BLaER1 treated with 17β-estradiol and CSF1 and Interleukin-3, amounts not matched to agents 10 nM and 100 nM (cell line): ENCODE results near the gene SPDYE2B.
"Not testable (repeated sequence)": the region's sequence is repeated elsewhere in the genome, so short reads cannot be mapped to it uniquely, and the experiment has no call there.

Experiments used
- H3K27ac ChIP-seq, 11 experiments: shearing (Covaris generic); formaldehyde crosslinking; 2 replicates each; pipeline ENCODE4 v1.8.1; 2022
- H3K27me3 ChIP-seq, 11 experiments: shearing (Covaris generic); formaldehyde crosslinking; 2 replicates each; pipeline ENCODE4 v1.8.1; 2022
- H3K36me3 ChIP-seq, 11 experiments: shearing (Covaris generic); formaldehyde crosslinking; 2 replicates each; pipeline ENCODE4 v1.8.1; 2022
- H3K4me1 ChIP-seq, 10 experiments: shearing (Covaris generic); formaldehyde crosslinking; 2 replicates each; pipeline ENCODE4 v1.8.1; 2022
- H3K4me2 ChIP-seq, 11 experiments: shearing (Covaris generic); formaldehyde crosslinking; 2 replicates each; pipeline ENCODE4 v1.8.1; 2022
- H3K4me3 ChIP-seq, 10 experiments: shearing (Covaris generic); formaldehyde crosslinking; 2 replicates each; pipeline ENCODE4 v1.8.1; 2022
- H3K9ac ChIP-seq, 11 experiments: shearing (Covaris generic); formaldehyde crosslinking; 2 replicates each; pipeline ENCODE4 v1.8.1; 2022
- H3K9me3 ChIP-seq, 11 experiments: shearing (Covaris generic); formaldehyde crosslinking; replicated peaks in 1 of 11; 2 replicates each; pipeline ENCODE4 v1.8.1; 2022
- H4K20me1 ChIP-seq, 11 experiments: shearing (Covaris generic); formaldehyde crosslinking; 2 replicates each; pipeline ENCODE4 v1.8.1; 2022

The SPDYE2B gene, protein sequence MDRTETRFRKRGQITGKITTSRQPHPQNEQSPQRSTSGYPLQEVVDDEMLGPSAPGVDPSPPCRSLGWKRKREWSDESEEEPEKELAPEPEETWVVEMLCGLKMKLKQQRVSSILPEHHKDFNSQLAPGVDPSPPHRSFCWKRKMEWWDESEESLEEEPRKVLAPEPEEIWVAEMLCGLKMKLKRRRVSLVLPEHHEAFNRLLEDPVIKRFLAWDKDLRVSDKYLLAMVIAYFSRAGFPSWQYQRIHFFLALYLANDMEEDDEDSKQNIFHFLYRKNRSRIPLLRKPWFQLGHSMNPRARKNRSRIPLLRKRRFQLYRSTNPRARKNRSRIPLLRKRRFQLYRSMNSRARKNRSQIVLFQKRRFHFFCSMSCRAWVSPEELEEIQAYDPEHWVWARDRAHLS

DNA sequence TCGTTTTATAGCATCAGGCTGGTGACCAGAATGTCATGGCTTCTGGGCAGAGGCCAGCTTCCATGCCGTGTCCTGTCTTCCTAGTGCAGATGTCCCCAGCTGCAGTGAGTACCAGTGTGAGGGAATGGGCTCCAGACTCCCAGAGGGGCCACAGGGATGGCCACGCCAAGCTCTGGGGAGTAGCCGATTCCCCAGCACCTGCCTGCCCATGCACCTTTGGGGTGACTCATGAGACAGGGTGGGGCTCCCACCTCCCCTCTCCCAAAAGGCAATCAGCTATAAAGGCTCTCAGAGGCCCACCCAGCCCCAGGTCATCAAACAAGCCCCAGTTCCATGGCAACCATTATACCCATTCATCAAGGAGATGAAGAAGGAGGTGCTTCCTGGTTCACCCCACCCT lies at the start of gene SPDYE2B:
Gene SPDYE2B (plus strand): TSS at position 396 of the 400 bp plus-strand sequence. CDS start 2,030 bp downstream, outside the sequence.
- not testable (repeated sequence) for H3K4me1 ChIP-seq, H3K36me3 ChIP-seq, H3K9me3 ChIP-seq, H4K20me1 ChIP-seq, H3K9ac ChIP-seq, H3K4me3 ChIP-seq, H3K4me2 ChIP-seq, H3K27me3 ChIP-seq, H3K27ac ChIP-seq

DNA sequence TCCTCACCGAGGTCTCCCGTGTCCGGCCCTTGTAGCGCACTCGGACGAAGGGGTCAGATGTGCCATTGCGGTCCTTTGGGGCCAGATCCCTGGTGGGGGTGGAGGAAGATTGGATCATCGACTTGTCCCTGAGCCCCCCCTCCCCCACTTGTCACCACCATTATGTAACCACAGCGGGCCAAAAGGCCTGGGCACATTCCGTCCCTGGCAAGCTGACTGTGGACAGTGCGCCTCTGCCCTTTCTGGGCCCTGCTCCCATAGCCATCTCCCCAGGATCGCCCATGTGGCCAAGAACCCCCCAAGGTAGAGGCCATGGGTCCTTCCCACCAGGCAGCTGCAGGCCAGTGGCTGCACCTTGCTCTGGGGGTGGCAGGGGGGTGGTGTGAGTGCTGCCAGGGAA lies 47.8 kb upstream of the SPDYE2B start:
- not testable (repeated sequence) for H3K27ac ChIP-seq, H3K4me3 ChIP-seq, H3K4me1 ChIP-seq, H3K4me2 ChIP-seq, H4K20me1 ChIP-seq, H3K27me3 ChIP-seq, H3K9me3 ChIP-seq, H3K36me3 ChIP-seq, H3K9ac ChIP-seq

DNA sequence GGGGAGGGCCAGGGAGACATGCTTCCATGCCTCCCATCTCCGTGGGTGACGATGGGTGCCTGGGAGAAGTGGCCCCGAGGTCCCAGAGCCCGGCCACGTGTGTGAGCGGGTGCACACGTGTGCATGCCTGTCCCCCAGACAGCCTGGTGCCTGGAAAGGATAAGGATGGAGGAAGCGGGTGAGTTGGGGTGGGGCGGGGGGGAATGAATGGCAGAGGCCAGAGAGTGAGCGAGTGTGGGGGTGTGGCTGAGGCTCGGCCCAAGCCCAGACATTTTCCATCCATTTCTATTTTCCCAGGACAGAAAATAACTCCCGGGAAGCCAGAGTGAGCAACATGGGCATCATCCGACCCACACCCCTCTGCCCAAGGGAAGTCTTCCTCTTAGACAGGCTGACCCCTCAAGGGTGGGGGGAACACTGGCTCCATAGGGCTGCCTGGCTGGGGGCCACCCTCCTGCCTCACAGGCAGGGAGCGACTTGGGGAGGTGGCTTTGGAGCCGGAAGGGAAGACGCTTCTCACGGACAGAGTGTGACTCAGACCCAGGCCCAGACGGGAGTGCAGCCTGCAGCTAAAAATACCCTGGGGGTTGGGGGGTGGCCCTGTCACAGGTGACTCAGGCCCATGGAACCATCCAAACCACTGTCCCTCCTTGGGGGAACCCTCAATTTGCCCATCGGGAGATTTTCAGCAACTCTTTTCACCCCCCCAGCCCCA lies 45.5 kb upstream of the SPDYE2B start:
- H3K27ac ChIP-seq, H3K4me2 ChIP-seq, H4K20me1 ChIP-seq, H3K9ac ChIP-seq, H3K36me3 ChIP-seq, H3K4me1 ChIP-seq, H3K4me3 ChIP-seq, H3K27me3 ChIP-seq, H3K9me3 ChIP-seq: not testable (repeated sequence)

DNA sequence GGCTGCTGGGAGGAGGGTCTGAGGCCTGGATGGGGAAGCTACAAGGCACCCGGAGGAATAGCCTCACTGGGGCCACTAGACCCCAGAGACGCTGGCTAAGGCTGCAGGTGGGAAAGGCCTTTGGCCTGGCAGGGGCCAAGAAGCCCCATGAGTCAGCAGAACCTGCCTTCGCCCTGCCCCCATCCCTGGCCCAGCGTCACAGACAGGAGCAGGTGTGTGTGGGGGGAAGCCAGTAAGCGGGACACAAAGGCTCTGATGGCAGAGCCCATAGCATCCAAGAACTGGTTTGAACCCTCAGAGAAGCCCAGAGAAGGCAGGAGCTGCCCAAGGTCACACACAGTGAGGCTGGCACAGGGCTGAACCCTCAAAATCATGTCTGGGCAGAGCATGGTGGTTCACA lies 43.3 kb upstream of the SPDYE2B start:
- not testable (repeated sequence) for H3K27ac ChIP-seq, H3K9me3 ChIP-seq, H3K9ac ChIP-seq, H3K4me3 ChIP-seq, H3K4me1 ChIP-seq, H3K36me3 ChIP-seq, H3K4me2 ChIP-seq, H4K20me1 ChIP-seq, H3K27me3 ChIP-seq

DNA sequence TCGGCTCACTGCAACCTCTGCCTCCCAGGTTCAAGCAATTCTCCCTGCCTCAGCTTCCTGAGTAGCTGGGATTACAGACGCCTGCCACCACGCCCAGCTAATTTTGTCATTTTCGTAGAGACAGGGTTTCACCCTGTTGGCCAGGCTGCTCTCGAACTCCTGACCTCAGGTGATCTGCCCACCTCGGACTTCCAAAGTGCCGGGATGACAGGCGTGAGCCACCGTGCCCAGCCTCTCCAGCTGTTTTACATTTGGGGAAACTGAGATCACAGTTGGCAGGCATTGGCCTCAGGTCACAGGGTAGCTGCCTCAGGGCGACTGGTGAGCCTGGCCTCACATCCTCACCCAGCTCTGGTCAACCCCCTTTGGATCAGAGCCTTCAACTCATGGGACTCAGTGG lies 40.4 kb upstream of the SPDYE2B start:
- H3K27ac ChIP-seq, H3K4me3 ChIP-seq: not testable (repeated sequence)

DNA sequence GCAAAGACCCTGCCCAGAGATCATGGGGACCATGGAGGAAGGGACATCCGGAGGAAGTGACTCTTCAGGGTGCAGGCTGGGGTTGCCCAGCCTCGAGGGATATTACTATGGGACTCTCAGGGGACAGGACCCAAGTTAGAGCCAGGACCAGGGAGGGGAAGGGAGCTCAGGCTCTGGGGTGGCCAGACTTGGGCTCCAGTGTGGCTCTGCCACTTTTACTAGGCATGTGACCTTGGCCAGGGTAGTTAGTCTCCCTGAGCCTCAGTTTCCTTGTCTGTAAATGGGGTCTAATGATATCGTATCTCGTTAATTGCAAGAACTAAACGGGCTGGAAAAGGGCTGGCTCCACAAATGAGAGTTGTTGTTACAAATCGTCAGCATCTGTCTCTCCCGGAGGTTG lies 39.7 kb upstream of the SPDYE2B start:
- H3K4me1 ChIP-seq, result peaks cover 3 to 13% (median 8%) of the 10 kb centered on the region in 10 experiments; a peak in 10 of 20 replicates
- H3K27ac ChIP-seq, H3K9me3 ChIP-seq, H3K36me3 ChIP-seq, H3K4me3 ChIP-seq, H4K20me1 ChIP-seq, H3K27me3 ChIP-seq, H3K9ac ChIP-seq: not testable (repeated sequence)
- peak overlapping the region in 2 of 11 experiments; percentile 55 to 64; a peak in 4 of 22 replicates for H3K4me2 ChIP-seq

More for the DNA sequence above, 40.4 kb upstream of the SPDYE2B start:
- H3K9ac ChIP-seq, H3K9me3 ChIP-seq, H3K27me3 ChIP-seq, H4K20me1 ChIP-seq, H3K36me3 ChIP-seq, H3K4me2 ChIP-seq: not testable (repeated sequence)
- H3K4me1 ChIP-seq, result peaks cover 3 to 13% (median 8%) of the 10 kb centered on the region in 10 experiments; a peak in 10 of 20 replicates

DNA sequence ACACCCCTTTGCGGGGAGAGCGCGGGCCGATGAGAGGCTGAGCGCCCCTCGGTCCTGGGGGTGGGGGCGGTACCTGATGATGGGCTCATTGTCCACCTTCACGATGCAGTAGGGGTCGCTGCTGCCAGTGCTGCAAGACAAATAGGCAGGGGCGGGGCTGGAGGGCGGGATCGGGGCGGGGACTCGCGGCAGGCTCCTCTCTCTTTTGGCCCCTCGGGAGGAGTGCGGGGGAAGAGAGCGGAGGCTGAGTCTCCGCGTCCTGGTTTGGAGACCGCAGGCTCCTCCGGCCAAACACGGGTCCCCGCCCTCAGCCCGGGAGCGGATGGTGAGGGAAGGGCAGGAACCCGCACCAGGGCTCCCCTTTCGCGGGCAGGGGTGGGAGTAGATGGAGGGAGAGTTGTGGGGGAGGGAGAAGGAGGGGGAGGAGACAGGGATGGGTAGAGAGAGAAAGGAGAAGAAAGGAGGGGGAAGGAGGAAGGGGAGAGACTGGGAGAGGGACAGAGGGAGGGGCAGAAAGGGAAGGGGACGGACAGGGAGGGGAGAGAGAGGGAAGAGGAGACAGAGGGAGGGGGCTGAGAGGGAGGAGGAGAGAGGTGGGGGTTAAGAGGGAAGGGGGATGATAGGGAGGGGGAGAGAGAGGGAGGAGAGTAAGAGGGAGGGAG lies 39.0 kb upstream of the SPDYE2B start:
- not testable (repeated sequence) for H3K9ac ChIP-seq, H3K4me3 ChIP-seq, H3K4me2 ChIP-seq, H4K20me1 ChIP-seq, H3K27ac ChIP-seq, H3K9me3 ChIP-seq, H3K36me3 ChIP-seq, H3K27me3 ChIP-seq
- peaks cover 3 to 13% (median 8%) of the 10 kb centered on the region in 10 experiments; a peak in 10 of 20 replicates for H3K4me1 ChIP-seq

DNA sequence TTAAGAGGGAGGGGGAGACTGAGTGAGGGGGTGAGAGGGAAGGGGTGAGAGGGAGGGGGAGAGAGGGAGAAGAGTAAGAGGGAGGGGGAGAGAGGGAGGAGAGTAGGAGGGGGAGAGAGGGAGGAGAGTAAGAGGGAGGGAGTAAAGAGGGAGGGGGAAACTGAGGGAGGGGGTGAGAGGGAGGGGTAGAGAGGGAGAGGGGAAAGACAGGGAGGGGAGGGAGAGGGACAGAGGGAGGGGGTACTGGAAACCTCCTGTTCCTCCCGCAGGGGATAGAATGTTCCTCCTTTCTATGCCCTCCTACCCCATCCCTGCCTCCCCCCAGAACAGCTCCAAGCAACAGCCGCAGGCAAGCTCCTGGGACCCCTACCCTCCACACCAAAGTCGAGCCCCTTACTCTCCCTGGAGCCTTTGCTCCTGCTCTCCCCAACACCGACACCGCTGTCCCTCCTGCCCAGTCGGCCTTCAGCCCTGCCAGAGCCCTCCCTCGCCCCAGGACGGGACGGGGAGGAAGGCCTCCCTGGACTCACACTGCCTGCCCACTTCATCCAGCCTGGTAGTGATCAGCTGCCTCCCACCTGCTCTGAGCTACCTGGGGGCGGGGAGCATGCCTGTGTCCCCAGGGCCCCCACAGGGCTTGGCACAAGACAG lies 38.3 kb upstream of the SPDYE2B start:
- peaks cover 3 to 13% (median 8%) of the 10 kb centered on the region in 10 experiments; a peak in 10 of 20 replicates for H3K4me1 ChIP-seq
- H3K9me3 ChIP-seq, H4K20me1 ChIP-seq, H3K27me3 ChIP-seq, H3K36me3 ChIP-seq: not testable (repeated sequence)
- H3K4me3 ChIP-seq, result peak overlapping the region in 1 of 10 experiments; percentile 26; a peak in 1 of 20 replicates
- peak overlapping the region in 9 of 11 experiments; percentile 46 to 80 (median 56); a peak in 12 of 22 replicates for H3K4me2 ChIP-seq
- peak overlapping the region in 2 of 11 experiments; percentile 43 to 64; a peak in 2 of 22 replicates for H3K9ac ChIP-seq
- peak overlapping the region in 9 of 11 experiments; percentile 51 to 70 (median 64); a peak in 12 of 22 replicates for H3K27ac ChIP-seq

DNA sequence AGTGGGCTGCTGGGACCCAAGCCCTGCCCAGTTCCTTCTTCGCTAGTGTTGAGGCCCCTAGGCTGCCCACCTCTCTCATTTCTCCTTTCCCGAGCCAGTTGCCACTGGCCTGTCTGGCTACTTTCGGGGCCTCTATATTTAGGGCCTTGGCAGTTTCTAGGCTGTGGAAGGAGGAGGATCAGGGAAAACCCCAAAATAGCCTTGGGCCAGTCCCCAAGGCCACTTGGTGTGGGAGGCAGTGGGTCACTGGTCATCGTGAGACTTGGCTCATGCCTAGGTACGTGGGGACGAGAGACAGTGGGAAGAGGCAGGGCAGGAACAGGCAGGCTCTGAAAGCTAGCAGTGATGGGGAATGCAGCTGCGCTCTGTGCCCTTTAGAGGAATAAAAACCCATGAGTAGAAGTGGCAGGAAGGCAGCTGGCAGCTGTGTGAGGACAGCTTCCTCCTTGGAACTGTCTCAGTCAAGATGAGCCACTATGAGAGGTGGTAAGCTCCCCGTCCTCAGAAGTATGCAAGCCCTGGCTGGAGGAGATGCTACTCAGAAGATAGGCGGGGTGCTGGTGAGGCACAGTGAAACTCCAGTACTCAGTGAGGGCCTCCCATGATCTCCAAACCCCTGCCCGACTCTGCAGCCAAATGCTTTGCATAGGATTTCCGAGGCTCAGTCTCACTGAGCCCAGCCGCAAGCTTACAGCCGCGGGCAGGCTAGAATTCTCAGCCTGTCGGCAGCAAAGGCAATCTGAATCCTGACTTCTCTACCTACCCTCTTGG lies 36.4 kb upstream of the SPDYE2B start:
- not testable (repeated sequence) for H3K4me3 ChIP-seq, H3K9me3 ChIP-seq, H3K27me3 ChIP-seq, H3K36me3 ChIP-seq, H3K9ac ChIP-seq, H4K20me1 ChIP-seq
- Histone ChIP-seq H3K4me1 (peaks cover 3 to 13% (median 8%) of the 10 kb centered on the region in 10 experiments; a peak in 10 of 20 replicates), H3K27ac (peak overlapping the region in 8 of 11 experiments; percentile 38 to 61 (median 48); a peak in 7 of 22 replicates), H3K4me2 (peak overlapping the region in 4 of 11 experiments; percentile 41 to 60 (median 48); a peak in 5 of 22 replicates)

DNA sequence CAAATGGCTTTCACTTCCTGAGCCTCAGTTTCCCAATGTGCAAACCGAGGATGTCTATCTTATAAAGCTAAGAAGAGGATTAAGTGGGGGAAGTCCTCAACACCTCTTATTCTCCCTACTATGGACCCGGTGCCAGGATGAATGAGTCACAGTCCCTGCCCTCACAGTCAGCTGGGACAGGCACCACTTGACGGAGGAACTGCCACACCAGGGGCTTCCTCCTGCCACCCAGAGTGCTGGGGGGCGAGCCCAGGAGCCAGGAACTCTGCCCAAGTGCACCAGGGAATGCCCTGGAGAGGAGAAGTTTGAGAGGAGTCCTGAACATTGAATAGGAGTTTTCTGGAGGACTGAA lies 35.8 kb upstream of the SPDYE2B start:
- H3K27me3 ChIP-seq, H3K4me2 ChIP-seq, H3K9ac ChIP-seq, H3K9me3 ChIP-seq, H3K27ac ChIP-seq, H3K4me3 ChIP-seq, H3K36me3 ChIP-seq, H4K20me1 ChIP-seq: not testable (repeated sequence)
- peaks cover 3 to 13% (median 8%) of the 10 kb centered on the region in 10 experiments; a peak in 10 of 20 replicates for H3K4me1 ChIP-seq

DNA sequence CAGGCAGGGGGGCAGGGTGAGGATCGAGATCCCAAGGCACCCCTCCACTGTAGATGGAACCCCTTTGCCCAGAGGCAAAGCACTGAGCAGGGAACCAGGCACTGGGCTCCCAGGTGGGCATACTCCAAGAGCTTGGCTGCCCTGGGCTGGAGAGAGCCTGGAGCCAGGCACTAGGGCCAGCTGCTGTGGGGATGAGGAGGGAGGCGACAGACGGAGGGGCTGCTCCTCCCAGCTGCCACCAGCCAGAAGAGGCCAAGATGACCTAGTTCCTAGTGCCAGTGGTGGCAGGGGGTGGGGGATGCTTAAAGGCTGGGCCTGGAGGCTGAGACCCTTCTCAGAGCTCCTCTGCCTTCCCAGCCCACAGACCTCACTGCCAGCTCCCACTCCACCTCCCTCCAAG lies 35.2 kb upstream of the SPDYE2B start:
- H4K20me1 ChIP-seq, H3K27me3 ChIP-seq, H3K9ac ChIP-seq, H3K9me3 ChIP-seq, H3K4me2 ChIP-seq, H3K27ac ChIP-seq, H3K4me3 ChIP-seq, H3K36me3 ChIP-seq: not testable (repeated sequence)
- H3K4me1 ChIP-seq, result peaks cover 3 to 13% (median 8%) of the 10 kb centered on the region in 10 experiments; a peak in 10 of 20 replicates

DNA sequence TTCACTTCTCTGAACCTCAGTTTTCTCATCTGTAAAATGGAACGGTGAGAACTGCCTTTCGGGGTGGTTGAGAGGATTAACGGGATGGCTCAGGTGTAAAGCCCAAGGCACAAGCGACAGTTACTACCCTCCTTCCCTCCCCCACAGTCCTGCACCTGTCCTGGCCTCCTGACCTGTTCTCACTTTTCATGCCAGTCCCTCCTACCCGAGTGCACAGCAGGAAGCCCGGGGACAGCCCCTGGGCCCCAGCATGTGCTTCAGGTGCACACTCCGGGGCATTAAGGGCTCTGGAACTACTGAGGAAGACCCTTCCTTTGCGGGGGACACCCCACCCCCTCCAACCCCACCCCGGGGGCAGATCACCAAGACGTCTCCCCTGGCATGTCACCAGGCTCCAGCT lies 34.2 kb upstream of the SPDYE2B start:
- not testable (repeated sequence) for H3K27me3 ChIP-seq, H3K4me2 ChIP-seq

More for the DNA sequence above, 34.2 kb upstream of the SPDYE2B start:
- H3K9me3 ChIP-seq, H3K4me3 ChIP-seq, H3K9ac ChIP-seq, H3K4me1 ChIP-seq, H3K36me3 ChIP-seq, H4K20me1 ChIP-seq, H3K27ac ChIP-seq: not testable (repeated sequence)
